ENCODE results near the gene TENT5C.
"Not testable (repeated sequence)": the region's sequence is repeated elsewhere in the genome, so short reads cannot be mapped to it uniquely, and the experiment has no call there.

Gene TENT5C

GRCh38 chr1:117605774-117606648, at the start of gene TENT5C:
Gene TENT5C (plus strand): TSS chr1:117606048. CDS start chr1:117622869, 16,821 bp downstream.
- DNase-seq, result peak; percentile 65

- no peak for DNase-seq
Measured at GRCh38 chr1:117556341-117556740, 49.5 kb upstream of the TENT5C start.

- no peak for DNase-seq
Measured at GRCh38 chr1:117556976-117557375, 48.9 kb upstream of the TENT5C start.

GRCh38 chr1:117558451-117558850, 47.4 kb upstream of the TENT5C start:
- not testable (repeated sequence) for DNase-seq

- DNase-seq, result no peak
Measured at GRCh38 chr1:117559139-117559538, 46.7 kb upstream of the TENT5C start.

GRCh38 chr1:117559985-117560384, 45.9 kb upstream of the TENT5C start:
- DNase-seq, result no peak

- no peak for DNase-seq
Measured at GRCh38 chr1:117561071-117561470, 44.8 kb upstream of the TENT5C start.

- no peak for DNase-seq
Measured at GRCh38 chr1:117561551-117561950, 44.3 kb upstream of the TENT5C start.

GRCh38 chr1:117562581-117563491, 43.0 kb upstream of the TENT5C start:
- DNase-seq, result no peak

GRCh38 chr1:117563492-117563875, 42.4 kb upstream of the TENT5C start:
- DNase-seq, result no peak

GRCh38 chr1:117564227-117565075, 41.4 kb upstream of the TENT5C start:
- DNase-seq, result no peak

- DNase-seq, result no peak
Measured at GRCh38 chr1:117565076-117565556, 40.7 kb upstream of the TENT5C start.

- no peak for DNase-seq
Measured at GRCh38 chr1:117565745-117566455, 39.9 kb upstream of the TENT5C start.

- DNase-seq, result no peak
Measured at GRCh38 chr1:117566556-117566955, 39.3 kb upstream of the TENT5C start.

- DNase-seq, result no peak
Measured at GRCh38 chr1:117567435-117567834, 38.4 kb upstream of the TENT5C start.

GRCh38 chr1:117567976-117568375, 37.9 kb upstream of the TENT5C start:
- no peak for DNase-seq

GRCh38 chr1:117568999-117569398, 36.8 kb upstream of the TENT5C start:
- no peak for DNase-seq

- DNase-seq, result no peak
Measured at GRCh38 chr1:117569856-117570255, 36.0 kb upstream of the TENT5C start.

- no peak for DNase-seq
Measured at GRCh38 chr1:117570988-117571409, 34.8 kb upstream of the TENT5C start.

GRCh38 chr1:117571496-117571895, 34.4 kb upstream of the TENT5C start:
- no peak for DNase-seq

GRCh38 chr1:117572546-117572945, 33.3 kb upstream of the TENT5C start:
- DNase-seq, result no peak

Measured in NCI-H1436 treated with DMSO at 0.1 percent for 48 hours (cell line).